HEK293 (cell line): Measurements from ENCODE around the gene AP3S2.

Experiments used
- BCL11B ChIP-seq: fragments of 450-650 bp; formaldehyde crosslinking; IDR thresholded peaks from 2 replicates; pipeline ENCODE4 v1.5.1; 2016; ENCODE audit warnings: low read depth, missing biosample characterization, missing genetic modification characterization
- MYNN ChIP-seq: fragments of 450-650 bp; formaldehyde crosslinking; IDR thresholded peaks from 2 replicates; pipeline ENCODE4 v1.5.1; 2016; ENCODE audit warnings: missing biosample characterization, missing genetic modification characterization, borderline replicate concordance
- OVOL3 ChIP-seq: fragments of 450-650 bp; formaldehyde crosslinking; IDR thresholded peaks from 2 replicates; pipeline ENCODE4 v1.5.1; 2016; ENCODE audit warnings: missing biosample characterization, missing genetic modification characterization
- RBAK ChIP-seq: fragments of 450-650 bp; formaldehyde crosslinking; IDR thresholded peaks from 2 replicates; pipeline ENCODE4 v1.5.1; 2016; ENCODE audit warnings: missing biosample characterization, missing genetic modification characterization
- SETDB1 ChIP-seq: IDR thresholded peaks from one replicate; pipeline ENCODE4 v1.6.1; 2017; ENCODE audit warnings: mild to moderate bottlenecking, low read length, moderate library complexity, mixed read lengths; ENCODE audit not compliant: insufficient read length
- ZEB2 ChIP-seq: fragments of 450-650 bp; formaldehyde crosslinking; IDR thresholded peaks from 2 replicates; pipeline ENCODE4 v1.5.1; 2016; ENCODE audit warnings: missing biosample characterization, missing genetic modification characterization
- ZNF114 ChIP-seq: fragments of 450-650 bp; formaldehyde crosslinking; IDR thresholded peaks from 2 replicates; pipeline ENCODE4 v1.5.0; 2017; ENCODE audit warnings: missing biosample characterization, missing genetic modification characterization
- ZNF121 ChIP-seq: fragments of 450-650 bp; formaldehyde crosslinking; IDR thresholded peaks from 2 replicates; pipeline ENCODE4 v1.5.1; 2016; ENCODE audit warnings: missing biosample characterization, missing genetic modification characterization
- ZNF398 ChIP-seq: fragments of 450-650 bp; formaldehyde crosslinking; IDR thresholded peaks from 2 replicates; pipeline ENCODE4 v1.5.1; 2017; ENCODE audit warnings: missing biosample characterization, missing genetic modification characterization
- ZNF518A ChIP-seq: fragments of 450-650 bp; formaldehyde crosslinking; conservative IDR thresholded peaks from 2 replicates; pipeline ENCODE4 v1.5.1; 2016; ENCODE audit warnings: low read depth, missing biosample characterization, missing genetic modification characterization
- ZNF529 ChIP-seq: fragments of 450-650 bp; formaldehyde crosslinking; IDR thresholded peaks from 2 replicates; pipeline ENCODE4 v1.5.1; 2017; ENCODE audit warnings: missing genetic modification characterization, missing biosample characterization; ENCODE audit not compliant: insufficient replicate concordance
- TF ChIP-seq, protein P1 (sequence below): fragments of 450-650 bp; formaldehyde crosslinking; IDR thresholded peaks from 2 replicates; pipeline ENCODE4 v1.5.1; 2016; ENCODE audit warnings: missing biosample characterization, missing genetic modification characterization

DNA sequence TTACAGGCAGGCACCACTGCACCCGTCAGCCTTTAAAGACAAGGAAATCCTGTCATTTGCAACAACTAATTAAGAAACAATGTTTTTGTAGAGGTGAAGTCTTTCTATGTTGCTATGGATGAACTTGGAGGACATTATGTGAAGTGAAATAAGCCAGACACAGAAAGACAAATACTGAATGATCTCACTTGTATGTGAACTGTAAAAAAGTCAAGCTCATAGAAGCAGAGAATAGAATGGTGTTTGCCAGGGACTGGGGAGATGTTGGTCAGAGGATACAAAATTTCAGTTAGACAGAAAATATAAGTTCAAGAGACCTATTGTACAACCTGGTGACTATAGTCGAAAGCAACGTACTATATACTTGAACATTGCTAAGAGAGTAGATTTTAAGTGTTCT lies 46.1 kb upstream of the AP3S2 start:
- TF ChIP-seq OVOL3 (tag by site-specific recombination) = no peak
- no peak for TF ChIP-seq ZNF518A (tag by site-specific recombination)
- no peak for TF ChIP-seq MYNN (tag by site-specific recombination)
- no peak for TF ChIP-seq ZNF398 (tag by site-specific recombination)
- no peak for TF ChIP-seq ZNF114
- no peak for TF ChIP-seq SETDB1
- TF ChIP-seq BCL11B (tag by site-specific recombination) = no peak
- TF ChIP-seq, protein P1, sequence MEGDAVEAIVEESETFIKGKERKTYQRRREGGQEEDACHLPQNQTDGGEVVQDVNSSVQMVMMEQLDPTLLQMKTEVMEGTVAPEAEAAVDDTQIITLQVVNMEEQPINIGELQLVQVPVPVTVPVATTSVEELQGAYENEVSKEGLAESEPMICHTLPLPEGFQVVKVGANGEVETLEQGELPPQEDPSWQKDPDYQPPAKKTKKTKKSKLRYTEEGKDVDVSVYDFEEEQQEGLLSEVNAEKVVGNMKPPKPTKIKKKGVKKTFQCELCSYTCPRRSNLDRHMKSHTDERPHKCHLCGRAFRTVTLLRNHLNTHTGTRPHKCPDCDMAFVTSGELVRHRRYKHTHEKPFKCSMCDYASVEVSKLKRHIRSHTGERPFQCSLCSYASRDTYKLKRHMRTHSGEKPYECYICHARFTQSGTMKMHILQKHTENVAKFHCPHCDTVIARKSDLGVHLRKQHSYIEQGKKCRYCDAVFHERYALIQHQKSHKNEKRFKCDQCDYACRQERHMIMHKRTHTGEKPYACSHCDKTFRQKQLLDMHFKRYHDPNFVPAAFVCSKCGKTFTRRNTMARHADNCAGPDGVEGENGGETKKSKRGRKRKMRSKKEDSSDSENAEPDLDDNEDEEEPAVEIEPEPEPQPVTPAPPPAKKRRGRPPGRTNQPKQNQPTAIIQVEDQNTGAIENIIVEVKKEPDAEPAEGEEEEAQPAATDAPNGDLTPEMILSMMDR (tag by site-specific recombination) = no peak
- no peak for TF ChIP-seq RBAK (tag by site-specific recombination)
- TF ChIP-seq ZNF121 (tag by site-specific recombination) = no peak
- TF ChIP-seq ZEB2 = no peak
- TF ChIP-seq ZNF529 (tag by site-specific recombination) = no peak
